Activated CD4-positive, alpha-beta T cell treated with anti-CD3 and anti-CD28 coated beads, Interleukin-2, amount 10 ng/mL, durations not matched to agents 24 days and 14 days (primary cell): ENCODE results near the gene PPCDC. TPM values are rescaled to one million over a fixed set of nuclear protein-coding genes. Genes with fewer than 3 reads are reported as not detected.

Experiments
- DNase-seq: peaks from one replicate; pipeline ENCODE4 v3.0.0; 2022
- H3K27ac Mint-ChIP-seq: one replicate; pipeline ENCODE4 v1.8.0; 2022; ENCODE audit warnings: mild to moderate bottlenecking, mixed read lengths
- H3K27me3 Mint-ChIP-seq: one replicate; pipeline ENCODE4 v1.8.0; 2022; ENCODE audit warnings: mixed read lengths
- H3K36me3 Mint-ChIP-seq: one replicate; pipeline ENCODE4 v1.8.0; 2022; ENCODE audit warnings: low read depth, mild to moderate bottlenecking, mixed read lengths
- H3K4me1 Mint-ChIP-seq: one replicate; pipeline ENCODE4 v1.8.0; 2021; ENCODE audit warnings: mixed read lengths
- H3K4me3 Mint-ChIP-seq: one replicate; pipeline ENCODE4 v1.8.0; 2022; ENCODE audit warnings: mild to moderate bottlenecking, moderate library complexity, mixed read lengths
- H3K9me3 Mint-ChIP-seq: one replicate; pipeline ENCODE4 v1.8.0; 2021; ENCODE audit warnings: mixed read lengths
- intact Hi-C: fragments of 100-400 bp; cut with micrococcal nuclease; formaldehyde crosslinking; loops from one replicate; pipeline ENCODE4 v1.15.1; 2023
- total RNA-seq: library from RNA; stranded (reverse); gene quantifications from 2 replicates; pipeline ENCODE4 v1.2.3, GENCODE V29; 2022

Gene PPCDC
- total RNA-seq: 21.4 and 24.5 TPM in 2 replicates

DNA sequence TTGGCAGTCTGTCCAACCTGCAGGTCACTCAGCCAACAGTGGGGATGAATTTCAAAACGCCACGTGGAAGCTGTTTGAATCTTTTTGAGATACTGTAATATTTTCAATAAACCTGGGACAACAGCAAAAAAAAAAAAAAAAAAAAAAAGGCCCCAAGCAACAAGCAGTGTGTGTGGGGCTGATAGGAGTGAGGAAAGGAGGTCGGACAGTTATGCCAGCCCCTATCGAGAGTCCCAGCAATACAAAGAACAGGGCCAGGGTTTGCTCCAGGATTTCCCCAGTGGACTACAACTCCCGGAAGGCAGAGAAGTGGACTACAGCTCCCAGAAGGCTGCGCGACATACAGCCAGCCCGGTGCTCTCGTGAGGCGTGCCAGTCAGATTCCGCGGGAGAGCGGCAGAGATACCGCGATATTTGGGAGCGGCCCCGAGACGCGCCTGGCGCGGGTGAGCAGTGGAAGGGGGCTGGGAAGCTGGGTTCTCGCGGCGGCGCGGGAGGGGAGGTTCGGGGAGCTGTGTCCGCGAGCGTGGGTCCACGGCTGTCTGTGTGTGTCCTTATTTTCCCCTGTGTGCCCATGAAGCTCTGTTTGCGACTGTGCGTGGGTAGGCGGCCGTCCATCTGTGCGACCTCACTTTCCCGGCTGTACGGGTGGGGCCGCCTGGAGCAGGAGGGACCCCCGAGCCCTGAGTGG is at the start of gene PPCDC:
Gene PPCDC, plus strand, starts transcription at position 410 of the 691 bp plus-strand sequence. CDS start 4,729 bp downstream, outside the sequence.
- Mint-ChIP-seq H3K27me3 (no peaks in the 10 kb centered on the region), H3K9me3 (no peaks in the 10 kb centered on the region), H3K4me3 (peak within 1 kb of the TSS; percentile 89), H3K36me3 (peaks cover 7% of the 10 kb centered on the region), H3K4me1 (peaks cover 18% of the 10 kb centered on the region), H3K27ac (peak within 1 kb of the TSS; percentile 93)
- intact Hi-C loops: loop anchor here (1.0 kb wide), 1 partner anchor 67 kb away; the partner anchor contains the start of gene RPP25
- peak; percentile 99 for DNase-seq

GRCh38 chr15:74976159-74976558 is 47.2 kb upstream of the PPCDC start:
- H3K27me3 Mint-ChIP-seq: peaks cover 13% of the 10 kb centered on the region
- H3K4me3 Mint-ChIP-seq: no peak overlapping the region
- H3K36me3 Mint-ChIP-seq: no peaks in the 10 kb centered on the region
- DNase-seq: no peak
- H3K27ac Mint-ChIP-seq: no peak overlapping the region
- no peaks in the 10 kb centered on the region for H3K9me3 Mint-ChIP-seq
- H3K4me1 Mint-ChIP-seq: peaks cover 13% of the 10 kb centered on the region
- intact Hi-C loops: no loop called here

- H3K27ac Mint-ChIP-seq: peak overlapping the region; percentile 67
- no peaks in the 10 kb centered on the region for H3K9me3 Mint-ChIP-seq
- DNase-seq: no peak
- H3K4me1 Mint-ChIP-seq: peaks cover 13% of the 10 kb centered on the region
- no peak overlapping the region for H3K4me3 Mint-ChIP-seq
- H3K36me3 Mint-ChIP-seq: no peaks in the 10 kb centered on the region
- peaks cover 13% of the 10 kb centered on the region for H3K27me3 Mint-ChIP-seq
- intact Hi-C loops: no loop called here
Measured at GRCh38 chr15:74977599-74977998, 45.8 kb upstream of the PPCDC start.

DNA sequence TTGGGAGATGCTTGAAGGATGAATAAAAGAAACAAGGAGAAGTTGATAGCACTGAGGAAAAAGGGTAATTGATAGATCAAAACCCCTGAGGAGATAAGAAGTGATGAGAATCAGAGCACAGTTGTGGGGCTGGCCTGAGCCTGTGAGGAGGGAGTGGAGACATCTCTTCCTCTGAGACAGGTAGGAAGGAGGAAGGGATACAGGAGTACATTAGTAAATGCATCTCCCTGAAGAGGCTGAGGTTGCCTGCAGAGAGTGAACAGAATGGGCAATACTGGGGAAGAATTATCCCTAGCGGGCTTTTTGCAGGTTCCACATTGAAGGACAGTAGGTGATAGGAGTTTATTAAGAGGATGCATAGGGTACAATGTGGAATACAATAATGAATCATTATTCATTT is 45.3 kb upstream of the PPCDC start:
- Mint-ChIP-seq H3K4me3 (no peak overlapping the region), H3K27me3 (peaks cover 8% of the 10 kb centered on the region), H3K9me3 (no peaks in the 10 kb centered on the region), H3K27ac (peak overlapping the region; percentile 67), H3K4me1 (peaks cover 13% of the 10 kb centered on the region), H3K36me3 (no peaks in the 10 kb centered on the region)
- DNase-seq: no peak
- intact Hi-C loops: loop anchor here (1.0 kb wide), 1 partner anchor 19 kb away; no protein-coding TSS in a partner anchor

DNA sequence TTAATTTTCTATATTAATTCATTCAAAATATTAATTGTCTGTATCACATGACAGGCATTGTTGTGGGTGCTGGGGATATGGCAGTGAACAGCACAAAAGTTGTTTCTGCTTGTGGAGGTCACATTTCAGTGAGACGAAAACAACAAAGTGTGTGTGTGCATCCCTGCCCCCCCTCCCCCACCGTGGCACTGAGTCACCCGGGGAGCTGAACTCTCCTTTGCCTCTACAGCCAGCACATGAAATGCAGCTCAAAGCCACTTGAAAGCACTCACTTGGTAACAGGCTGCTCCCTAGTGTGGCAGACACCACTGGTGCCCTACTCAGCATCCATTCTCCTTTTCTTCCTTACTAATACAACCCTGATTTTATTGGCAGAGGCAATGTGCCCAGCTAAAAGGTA is 44.9 kb upstream of the PPCDC start:
- no peak overlapping the region for H3K4me3 Mint-ChIP-seq
- peaks cover 13% of the 10 kb centered on the region for H3K4me1 Mint-ChIP-seq
- H3K36me3 Mint-ChIP-seq: no peaks in the 10 kb centered on the region
- H3K9me3 Mint-ChIP-seq: no peaks in the 10 kb centered on the region
- H3K27ac Mint-ChIP-seq: no peak overlapping the region
- DNase-seq: no peak
- peaks cover 8% of the 10 kb centered on the region for H3K27me3 Mint-ChIP-seq
- intact Hi-C loops: loop anchor here (1.0 kb wide), 1 partner anchor 19 kb away; no protein-coding TSS in a partner anchor

- intact Hi-C loops: no loop called here
- peaks cover 20% of the 10 kb centered on the region for H3K4me1 Mint-ChIP-seq
Measured at GRCh38 chr15:74982183-74982582, 41.2 kb upstream of the PPCDC start.

GRCh38 chr15:74983725-74984231 is 39.6 kb upstream of the PPCDC start:
- peaks cover 10% of the 10 kb centered on the region for H3K27me3 Mint-ChIP-seq
- H3K27ac Mint-ChIP-seq: peak overlapping the region; percentile 67
- peak overlapping the region; percentile 5 for H3K4me3 Mint-ChIP-seq
- intact Hi-C loops: loop anchor here (1.0 kb wide), 2 partner anchors 12 to 22 kb away; partner anchors contain the start of gene SCAMP5
- peak; percentile 67 for DNase-seq
- peaks cover 7% of the 10 kb centered on the region for H3K4me1 Mint-ChIP-seq
- H3K36me3 Mint-ChIP-seq: no peaks in the 10 kb centered on the region
- H3K9me3 Mint-ChIP-seq: no peaks in the 10 kb centered on the region

More at GRCh38 chr15:74982183-74982582, 41.2 kb upstream of the PPCDC start:
- H3K36me3 Mint-ChIP-seq: no peaks in the 10 kb centered on the region
- no peaks in the 10 kb centered on the region for H3K9me3 Mint-ChIP-seq
- H3K4me3 Mint-ChIP-seq: no peak overlapping the region
- no peak for DNase-seq
- no peak overlapping the region for H3K27ac Mint-ChIP-seq
- H3K27me3 Mint-ChIP-seq: peaks cover 10% of the 10 kb centered on the region

DNA sequence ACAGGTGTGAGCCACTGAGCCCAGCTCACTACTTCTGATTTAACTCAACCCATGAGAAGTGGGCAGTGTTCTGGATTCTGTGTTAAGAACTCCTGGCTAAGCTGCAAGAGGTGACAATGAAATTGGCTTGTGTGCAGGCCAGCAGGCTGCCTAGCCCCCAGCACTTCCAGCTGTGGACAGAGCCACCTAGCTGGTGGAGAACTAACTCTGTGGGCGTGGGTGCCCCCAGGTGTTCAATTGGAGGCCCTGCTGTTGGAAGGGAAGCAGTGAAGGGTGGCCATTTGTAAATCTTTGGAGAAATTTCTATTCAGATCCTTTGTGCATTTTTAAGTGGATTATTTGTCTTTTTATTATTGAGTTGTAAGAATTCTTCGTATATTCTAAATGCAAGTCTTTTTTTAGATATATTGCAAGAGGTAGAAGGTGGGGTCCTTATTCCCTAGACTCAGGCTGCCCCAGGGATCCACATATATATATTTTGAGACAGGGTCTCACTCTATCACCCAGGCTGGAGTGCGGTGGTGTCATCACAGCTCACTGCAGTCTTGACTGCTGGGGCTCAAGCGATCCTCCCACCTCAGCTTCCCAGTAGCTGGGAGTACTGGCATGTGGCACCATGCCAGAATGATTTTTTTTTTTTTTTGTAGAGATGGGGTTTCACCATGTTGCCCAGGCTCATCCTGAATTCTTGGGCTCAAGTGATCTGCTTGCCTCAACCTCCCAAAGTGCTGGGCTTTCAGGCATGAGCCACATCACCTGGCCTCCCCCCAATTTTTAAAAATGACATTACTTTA is 35.2 kb upstream of the PPCDC start:
- Mint-ChIP-seq H3K36me3 (no peaks in the 10 kb centered on the region), H3K4me3 (no peak overlapping the region), H3K4me1 (peaks cover 11% of the 10 kb centered on the region), H3K27me3 (peaks cover 14% of the 10 kb centered on the region), H3K27ac (no peak overlapping the region), H3K9me3 (no peaks in the 10 kb centered on the region)
- DNase-seq: peak; percentile 78
- intact Hi-C loops: no loop called here

- intact Hi-C loops: no loop called here
- Mint-ChIP-seq H3K4me1 (peaks cover 5% of the 10 kb centered on the region), H3K9me3 (no peaks in the 10 kb centered on the region), H3K27ac (no peak overlapping the region), H3K36me3 (no peaks in the 10 kb centered on the region), H3K4me3 (no peak overlapping the region), H3K27me3 (peaks cover 14% of the 10 kb centered on the region)
- DNase-seq: no peak
Measured at GRCh38 chr15:74989527-74989926, 33.9 kb upstream of the PPCDC start.

- H3K27ac Mint-ChIP-seq: no peak overlapping the region
- intact Hi-C loops: no loop called here
- H3K4me3 Mint-ChIP-seq: no peak overlapping the region
- H3K9me3 Mint-ChIP-seq: peaks cover 6% of the 10 kb centered on the region
- peaks cover 14% of the 10 kb centered on the region for H3K4me1 Mint-ChIP-seq
- H3K36me3 Mint-ChIP-seq: no peaks in the 10 kb centered on the region
- peaks cover 31% of the 10 kb centered on the region for H3K27me3 Mint-ChIP-seq
- no peak for DNase-seq
Measured at GRCh38 chr15:74992619-74993018, 30.8 kb upstream of the PPCDC start.

- Mint-ChIP-seq H3K4me3 (no peak overlapping the region), H3K27me3 (peaks cover 42% of the 10 kb centered on the region), H3K27ac (no peak overlapping the region), H3K9me3 (peaks cover 6% of the 10 kb centered on the region), H3K36me3 (no peaks in the 10 kb centered on the region), H3K4me1 (peaks cover 14% of the 10 kb centered on the region)
- no peak for DNase-seq
- intact Hi-C loops: loop anchor here (2.0 kb wide), 1 partner anchor 33 kb away; no protein-coding TSS in a partner anchor
Measured at GRCh38 chr15:74994236-74994635, 29.2 kb upstream of the PPCDC start.

GRCh38 chr15:74994685-74995084 is 28.7 kb upstream of the PPCDC start:
- intact Hi-C loops: loop anchor here (1.0 to 5.0 kb wide), 3 partner anchors 10 to 1362 kb away; partner anchors contain the start of gene NPTN
- Mint-ChIP-seq H3K4me1 (peaks cover 14% of the 10 kb centered on the region), H3K27me3 (peaks cover 42% of the 10 kb centered on the region), H3K9me3 (peaks cover 6% of the 10 kb centered on the region), H3K4me3 (peak overlapping the region; percentile 61), H3K27ac (peak overlapping the region; percentile 16), H3K36me3 (no peaks in the 10 kb centered on the region)
- no peak for DNase-seq

DNA sequence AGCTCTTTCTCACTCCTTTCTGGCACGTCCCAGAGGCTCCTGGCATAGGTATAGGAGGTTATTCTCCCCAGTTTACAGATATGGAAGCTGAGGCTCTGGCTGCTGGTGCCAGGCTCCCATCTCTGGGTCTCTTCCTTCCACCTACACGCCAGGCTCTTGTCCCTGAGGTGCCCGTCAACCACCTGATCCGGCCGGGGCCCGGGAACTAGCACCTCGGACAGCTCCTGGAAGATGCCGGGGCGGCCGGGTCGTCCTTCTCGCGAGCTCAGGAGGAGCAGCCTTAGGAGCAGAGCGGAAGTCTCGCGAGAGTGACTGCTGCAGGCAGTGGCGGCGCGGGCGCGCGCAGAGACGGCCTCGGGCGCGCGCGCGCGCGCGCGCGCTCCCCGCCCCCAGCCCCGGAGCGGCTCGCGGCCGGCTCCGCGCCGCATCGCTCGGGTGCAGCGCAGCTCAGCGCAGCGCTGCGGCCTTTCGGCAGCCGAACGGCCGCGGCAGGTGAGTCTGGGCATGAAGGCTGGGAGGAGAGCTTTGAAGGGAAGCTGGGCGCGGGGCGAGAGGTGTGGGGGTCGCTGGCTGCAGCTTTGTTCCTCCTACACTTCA is 28.1 kb upstream of the PPCDC start, which contains the start of gene SCAMP5:
Gene SCAMP5, plus strand, starts transcription at position 382 of the 597 bp plus-strand sequence. CDS start 16,277 bp downstream, outside the sequence.
- H3K36me3 Mint-ChIP-seq: no peaks in the 10 kb centered on the region
- H3K4me1 Mint-ChIP-seq: peaks cover 13% of the 10 kb centered on the region
- DNase-seq: peak; percentile 99
- peaks cover 6% of the 10 kb centered on the region for H3K9me3 Mint-ChIP-seq
- H3K4me3 Mint-ChIP-seq: peak within 1 kb of the TSS; percentile 61
- H3K27me3 Mint-ChIP-seq: peaks cover 41% of the 10 kb centered on the region
- intact Hi-C loops: loop anchor here (1.0 to 5.0 kb wide), 3 partner anchors 11 to 1363 kb away; partner anchors contain the start of gene NPTN
- H3K27ac Mint-ChIP-seq: peak within 1 kb of the TSS; percentile 16
